Parathyroid adenoma (tissue), 2 donors: ENCODE data around the gene LRRC47.

ENCODE experiments used
- H2AFZ ChIP-seq: fragments of 300-600 bp; sonication (generic); one replicate; pipeline ENCODE4 v1.7.0; 2017; ENCODE audit warnings: antibody characterized with exemption, mild to moderate bottlenecking
- H3K27ac ChIP-seq: fragments of 300-600 bp; sonication (generic); one replicate; pipeline ENCODE4 v1.7.0; 2017
- H3K27me3 ChIP-seq: fragments of 300-600 bp; sonication (generic); one replicate; pipeline ENCODE4 v1.7.0; 2017; ENCODE audit warnings: low read length; ENCODE audit not compliant: control insufficient read depth, insufficient read depth
- H3K36me3 ChIP-seq: fragments of 300-600 bp; sonication (generic); one replicate; pipeline ENCODE4 v1.7.0; 2017; ENCODE audit warnings: low read length; ENCODE audit not compliant: control insufficient read depth, insufficient read depth
- H3K4me1 ChIP-seq: fragments of 300-600 bp; sonication (generic); one replicate; pipeline ENCODE4 v1.7.0; 2017; ENCODE audit warnings: control low read depth
- H3K4me2 ChIP-seq: fragments of 300-600 bp; sonication (generic); one replicate; pipeline ENCODE4 v1.7.0; 2017; ENCODE audit warnings: low read length
- H3K4me3 ChIP-seq: fragments of 300-600 bp; sonication (generic); one replicate; pipeline ENCODE4 v1.7.0; 2017; ENCODE audit warnings: low read depth, low read length
- H3K79me2 ChIP-seq: fragments of 300-600 bp; sonication (generic); one replicate; pipeline ENCODE4 v1.7.0; 2017; ENCODE audit warnings: control low read depth
- H3K9ac ChIP-seq: fragments of 300-600 bp; sonication (generic); one replicate; pipeline ENCODE4 v1.7.0; 2017; ENCODE audit warnings: mild to moderate bottlenecking
- H3K9me3 ChIP-seq: fragments of 300-600 bp; sonication (generic); one replicate; pipeline ENCODE4 v1.7.0; 2017; ENCODE audit warnings: low read length; ENCODE audit not compliant: control insufficient read depth
- TF ChIP-seq, protein P1 (sequence below): fragments of 300-600 bp; sonication (generic); IDR thresholded peaks from one replicate; pipeline ENCODE4 v1.7.0; 2017; ENCODE audit warnings: antibody characterized with exemption, mild to moderate bottlenecking
- donor health status: primary hyperparathyroidism.

LRRC47 gene

DNA sequence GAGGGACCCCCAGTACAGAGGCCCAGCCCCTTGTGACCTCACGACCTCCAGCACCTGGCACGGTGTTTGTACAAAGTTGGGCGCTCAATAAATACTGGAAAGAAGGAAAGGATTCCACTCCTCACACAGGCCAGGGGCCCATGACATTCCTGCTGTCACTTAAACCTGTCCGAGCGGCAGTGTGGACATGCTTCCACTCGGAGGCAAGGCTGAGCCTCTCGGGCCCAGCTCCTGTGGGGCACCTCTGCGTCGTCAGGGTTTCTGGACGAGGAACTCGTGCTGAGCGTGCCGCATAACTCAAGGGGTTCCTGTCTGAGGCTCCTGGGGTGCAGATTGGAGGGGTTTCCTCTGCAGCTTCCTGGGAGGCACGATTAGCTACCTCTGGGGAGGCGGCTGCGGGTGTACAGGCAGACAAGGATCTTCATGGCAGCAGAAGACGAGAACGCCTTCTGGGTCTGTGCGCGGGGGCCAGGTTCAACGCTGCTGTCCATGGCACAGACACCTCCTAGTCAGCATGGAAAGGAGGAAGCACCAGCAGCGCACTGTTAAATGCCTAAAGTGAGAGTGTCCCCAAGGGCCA lies 27.4 kb downstream of the LRRC47 start:
- Histone ChIP-seq H2AFZ (no peak overlapping the region), H3K4me2 (no peak overlapping the region), H3K79me2 (no peaks in the 10 kb centered on the region), H3K9me3 (no peaks in the 10 kb centered on the region), H3K4me3 (no peak overlapping the region), H3K36me3 (no peaks in the 10 kb centered on the region), H3K27ac (no peak overlapping the region), H3K4me1 (no peaks in the 10 kb centered on the region), H3K27me3 (no peaks in the 10 kb centered on the region), H3K9ac (no peak overlapping the region)
- TF ChIP-seq, protein P1, sequence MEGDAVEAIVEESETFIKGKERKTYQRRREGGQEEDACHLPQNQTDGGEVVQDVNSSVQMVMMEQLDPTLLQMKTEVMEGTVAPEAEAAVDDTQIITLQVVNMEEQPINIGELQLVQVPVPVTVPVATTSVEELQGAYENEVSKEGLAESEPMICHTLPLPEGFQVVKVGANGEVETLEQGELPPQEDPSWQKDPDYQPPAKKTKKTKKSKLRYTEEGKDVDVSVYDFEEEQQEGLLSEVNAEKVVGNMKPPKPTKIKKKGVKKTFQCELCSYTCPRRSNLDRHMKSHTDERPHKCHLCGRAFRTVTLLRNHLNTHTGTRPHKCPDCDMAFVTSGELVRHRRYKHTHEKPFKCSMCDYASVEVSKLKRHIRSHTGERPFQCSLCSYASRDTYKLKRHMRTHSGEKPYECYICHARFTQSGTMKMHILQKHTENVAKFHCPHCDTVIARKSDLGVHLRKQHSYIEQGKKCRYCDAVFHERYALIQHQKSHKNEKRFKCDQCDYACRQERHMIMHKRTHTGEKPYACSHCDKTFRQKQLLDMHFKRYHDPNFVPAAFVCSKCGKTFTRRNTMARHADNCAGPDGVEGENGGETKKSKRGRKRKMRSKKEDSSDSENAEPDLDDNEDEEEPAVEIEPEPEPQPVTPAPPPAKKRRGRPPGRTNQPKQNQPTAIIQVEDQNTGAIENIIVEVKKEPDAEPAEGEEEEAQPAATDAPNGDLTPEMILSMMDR, result no peak

DNA sequence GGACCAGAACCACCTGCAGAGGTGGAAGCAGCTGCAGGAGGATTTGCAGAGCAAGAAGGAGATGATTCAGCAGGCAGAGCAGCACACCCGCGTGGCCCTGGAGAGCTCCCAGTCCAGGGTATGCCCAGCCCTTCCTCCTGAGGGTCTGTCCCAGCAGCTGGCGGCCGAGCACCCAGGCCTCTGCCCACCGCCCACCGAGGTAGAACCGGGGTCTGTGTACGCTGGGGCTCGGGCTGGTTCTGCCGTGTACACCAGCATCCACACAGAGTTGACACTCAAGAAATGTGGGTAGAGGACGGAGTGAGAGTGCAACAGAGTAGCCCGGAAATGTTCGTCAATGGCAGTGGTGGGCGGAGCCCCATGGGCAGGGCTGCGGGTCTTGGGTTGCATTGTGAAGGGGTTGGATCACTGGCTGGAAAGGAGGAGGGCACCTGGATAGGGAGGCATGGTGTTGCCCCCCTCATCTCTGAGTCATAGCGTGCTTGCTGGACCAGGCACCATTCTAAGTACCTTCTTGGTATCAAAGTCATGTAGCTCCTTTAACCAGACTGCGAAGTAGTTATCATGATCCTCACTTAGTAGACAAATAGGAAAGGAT lies 28.9 kb downstream of the LRRC47 start:
- no peak overlapping the region for H3K4me2 ChIP-seq
- no peak overlapping the region for H3K4me3 ChIP-seq
- H3K4me1 ChIP-seq, result no peaks in the 10 kb centered on the region
- H3K27me3 ChIP-seq, result no peaks in the 10 kb centered on the region
- H3K27ac ChIP-seq, result no peak overlapping the region
- H3K36me3 ChIP-seq, result no peaks in the 10 kb centered on the region
- no peak overlapping the region for H3K9ac ChIP-seq
- no peaks in the 10 kb centered on the region for H3K79me2 ChIP-seq
- H3K9me3 ChIP-seq, result no peaks in the 10 kb centered on the region
- TF ChIP-seq, protein P1, result no peak
- H2AFZ ChIP-seq, result no peak overlapping the region

DNA sequence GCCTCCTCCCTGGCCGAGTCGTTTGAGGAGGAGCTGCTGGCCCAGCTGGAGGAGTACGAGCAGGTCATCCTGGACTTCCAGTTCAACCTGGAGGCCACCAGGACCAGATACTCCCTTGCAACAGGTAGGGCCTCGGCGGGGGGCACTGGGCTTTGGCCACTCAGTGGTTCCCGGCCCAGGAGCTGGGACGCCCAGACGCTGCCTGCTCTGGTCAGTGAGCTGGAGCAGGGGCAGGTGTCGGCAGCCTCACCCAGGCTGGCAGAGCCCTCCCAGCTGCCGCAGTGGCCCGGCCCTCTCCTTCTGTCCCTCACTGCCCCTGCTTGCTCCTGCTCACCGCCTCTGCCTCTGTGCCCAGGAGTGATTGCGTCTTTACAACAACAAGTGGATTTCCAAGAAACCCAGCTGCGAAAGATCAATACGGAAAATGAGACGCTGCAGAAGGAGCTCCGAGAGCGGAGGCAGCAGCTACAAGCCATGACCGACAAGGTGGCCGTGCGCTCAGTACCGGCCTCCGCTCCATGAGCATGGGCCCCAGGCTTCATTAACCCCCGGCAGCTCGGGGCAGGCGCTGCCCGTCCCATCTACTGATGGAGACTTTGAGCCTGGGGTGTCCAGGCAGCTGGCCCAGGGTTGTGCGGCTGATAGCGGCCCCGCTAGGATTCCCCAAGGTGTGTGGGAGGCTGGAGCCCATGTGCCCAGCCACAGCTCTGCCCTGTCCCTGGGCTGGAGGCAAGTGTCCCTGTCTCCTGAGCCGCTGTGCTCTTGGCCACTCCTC lies 32.8 kb downstream of the LRRC47 start:
- Histone ChIP-seq H3K9me3 (no peaks in the 10 kb centered on the region), H3K79me2 (no peaks in the 10 kb centered on the region), H3K9ac (no peak overlapping the region), H3K36me3 (no peaks in the 10 kb centered on the region), H3K27me3 (no peaks in the 10 kb centered on the region), H3K4me1 (no peaks in the 10 kb centered on the region), H3K27ac (no peak overlapping the region), H3K4me3 (no peak overlapping the region), H3K4me2 (no peak overlapping the region), H2AFZ (no peak overlapping the region)
- TF ChIP-seq, protein P1, result no peak

DNA sequence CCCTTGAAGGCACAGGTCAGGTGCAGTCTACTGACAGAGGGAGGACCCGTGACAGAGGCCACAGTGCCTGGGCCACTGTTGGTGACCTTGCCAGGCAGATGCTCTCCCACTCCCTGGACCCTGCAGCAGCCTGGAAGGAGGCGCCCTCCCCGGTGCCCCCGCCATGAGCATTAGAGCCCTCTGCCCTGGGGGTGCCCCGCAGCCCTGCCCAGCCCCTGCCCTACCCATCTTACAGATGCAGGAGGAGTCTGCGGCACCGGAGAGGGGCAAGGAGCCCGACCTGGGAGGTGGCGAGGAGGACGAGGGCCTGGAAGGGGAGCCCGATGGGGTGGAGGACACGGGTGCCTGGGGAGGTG lies 33.4 kb downstream of the LRRC47 start:
- Histone ChIP-seq H3K79me2 (no peaks in the 10 kb centered on the region), H3K4me2 (no peak overlapping the region), H3K9ac (no peak overlapping the region), H3K4me1 (no peaks in the 10 kb centered on the region), H3K27me3 (no peaks in the 10 kb centered on the region), H3K4me3 (no peak overlapping the region), H2AFZ (no peak overlapping the region), H3K27ac (no peak overlapping the region), H3K9me3 (no peaks in the 10 kb centered on the region), H3K36me3 (no peaks in the 10 kb centered on the region)
- TF ChIP-seq, protein P1, result no peak
